Kidney (tissue), 14 donors: ENCODE measurements around the gene ZNF652. TPM values are rescaled to one million over a fixed set of nuclear protein-coding genes. Genes with fewer than 3 reads are reported as not detected.

Experiments
- DNase-seq, 5 donors: peaks; one replicate each; pipeline ENCODE4 v3.0.0-alpha.2; 2013 to 2020
- FAIRE-seq: peaks from 2 replicates; lab custom pipeline; 2012; peaks lifted over from hg19 to GRCh38; lab: Jason Lieb, UNC
- H3K27ac ChIP-seq, 2 donors: one replicate each; pipeline ENCODE4 v1.7.0; 2013; ENCODE audit warnings: low read depth in 2 of 2, low read length in 2 of 2, inconsistent platforms in 1 of 2
- H3K27me3 ChIP-seq: one replicate; pipeline ENCODE4 v1.7.1; 2013; ENCODE audit warnings: low read length, inconsistent platforms; ENCODE audit not compliant: control insufficient read depth, insufficient read depth
- H3K36me3 ChIP-seq, 3 donors: one replicate each; pipeline versions ENCODE4 v1.7.0 to v1.7.1; 2013; ENCODE audit warnings: low read length in 3 of 3, control low read depth in 1 of 3, inconsistent platforms in 1 of 3; ENCODE audit not compliant: insufficient read depth in 3 of 3, control insufficient read depth in 2 of 3
- H3K4me1 ChIP-seq, 3 donors: one replicate each; pipeline versions ENCODE4 v1.7.0 to v1.7.1; 2013; ENCODE audit warnings: low read length in 3 of 3, inconsistent platforms in 1 of 3, low read depth in 1 of 3; ENCODE audit not compliant: control insufficient read depth in 2 of 3, insufficient read depth in 2 of 3
- H3K4me3 ChIP-seq, 3 donors: one replicate each; pipeline versions ENCODE4 v1.7.0 to v1.8.1; 2013; ENCODE audit warnings: low read length in 3 of 3, control low read depth in 1 of 3, inconsistent platforms in 1 of 3
- H3K9ac ChIP-seq, 3 donors: one replicate each; pipeline versions ENCODE4 v1.7.0 to v1.7.1; 2013; ENCODE audit warnings: low read length in 3 of 3, control low read depth in 1 of 3, inconsistent platforms in 1 of 3
- H3K9me3 ChIP-seq, 3 donors: one replicate each; pipeline versions ENCODE4 v1.7.0 to v1.7.1; 2013; ENCODE audit warnings: low read length in 3 of 3, control low read depth in 1 of 3, inconsistent platforms in 1 of 3; ENCODE audit not compliant: control insufficient read depth in 2 of 3, insufficient read depth in 1 of 3
- CTCF ChIP-seq: IDR thresholded peaks from 3 replicates; pipeline ENCODE4 v1.5.1; 2012; ENCODE audit warnings: mild to moderate bottlenecking, moderate library complexity, borderline replicate concordance; ENCODE audit not compliant: insufficient read depth; ENCODE audit errors: extremely low read depth
- intact Hi-C: fragments of 100-400 bp; cut with DNase I; formaldehyde crosslinking; loops from one replicate; pipeline ENCODE4 v1.11.1; 2022
- polyA plus RNA-seq: library from polyadenylated mRNA; stranded (reverse); fragments of 350-450 nt; fragmentation: Illumina TruSeq; extraction: RNeasy Lipid Tissue Mini Kit (QIAGEN cat#74804); gene quantifications from one replicate; pipeline ENCODE4 v1.2.3, GENCODE V29; 2014; ENCODE audit warnings: low read depth, low replicate concordance; ENCODE audit not compliant: insufficient read depth
- total RNA-seq: library from RNA; stranded (reverse); fragmentation: NEBNext Ultra II Directional; extraction: Animal tissue kit (Norgen Biotek cat#: 25700); gene quantifications from one replicate; pipeline ENCODE4 v1.2.1, GENCODE V29; 2021
- donor health status: control.
- donor health status: control.
- donor health status: control.
- donor health status: control.
- donor health status: control.
- donor health status: DM: yes; HTN: yes; CAD: no.
- donor health status: Normal renal cell carcinoma (clear cell type).

ZNF652 gene
- total and polyA plus RNA-seq, 2 donors from 2014 or later, result 30.1 to 49.0 TPM

DNA sequence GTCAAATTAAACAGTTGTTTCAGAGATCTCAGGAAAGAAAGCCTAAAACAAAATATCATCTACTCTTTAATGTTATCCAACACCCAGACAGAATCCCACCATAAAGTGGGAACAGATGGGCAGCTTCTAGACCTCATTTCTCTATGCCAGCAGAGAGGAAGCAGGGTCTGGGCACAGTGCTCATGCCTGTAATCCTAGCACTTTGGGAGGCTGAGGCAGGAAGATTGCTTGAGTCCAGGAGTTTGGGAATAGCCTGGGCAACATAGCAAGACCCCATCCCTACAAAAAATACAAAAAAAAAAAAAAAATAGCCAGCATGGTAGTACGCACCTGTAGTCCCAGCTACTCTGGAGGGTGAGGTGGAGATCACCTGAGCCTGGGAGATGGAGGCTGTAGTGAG lies 13.5 kb upstream of the ZNF652 start:
- H3K27ac ChIP-seq, result no peak overlapping the region
- H3K27me3 ChIP-seq, result no peaks in the 10 kb centered on the region
- TF ChIP-seq CTCF, result no peak
- FAIRE-seq, result no peak
- intact Hi-C loops, result no loop called here
- no peaks in the 10 kb centered on the region for H3K9me3 ChIP-seq
- no peak overlapping the region for H3K9ac ChIP-seq
- DNase-seq, result no peak
- no peaks in the 10 kb centered on the region for H3K4me1 ChIP-seq
- H3K36me3 ChIP-seq, result no peaks in the 10 kb centered on the region
- no peak overlapping the region for H3K4me3 ChIP-seq

- no peak for TF ChIP-seq CTCF
- Histone ChIP-seq H3K27ac (no peak overlapping the region), H3K27me3 (no peaks in the 10 kb centered on the region), H3K36me3 (no peaks in the 10 kb centered on the region), H3K9me3 (no peaks in the 10 kb centered on the region), H3K9ac (no peak overlapping the region), H3K4me3 (no peak overlapping the region), H3K4me1 (no peaks in the 10 kb centered on the region)
- no peak for FAIRE-seq
- no peak for DNase-seq
- intact Hi-C loops, result no loop called here
Measured at GRCh38 chr17:49373115-49373514, 11.1 kb upstream of the ZNF652 start.

DNA sequence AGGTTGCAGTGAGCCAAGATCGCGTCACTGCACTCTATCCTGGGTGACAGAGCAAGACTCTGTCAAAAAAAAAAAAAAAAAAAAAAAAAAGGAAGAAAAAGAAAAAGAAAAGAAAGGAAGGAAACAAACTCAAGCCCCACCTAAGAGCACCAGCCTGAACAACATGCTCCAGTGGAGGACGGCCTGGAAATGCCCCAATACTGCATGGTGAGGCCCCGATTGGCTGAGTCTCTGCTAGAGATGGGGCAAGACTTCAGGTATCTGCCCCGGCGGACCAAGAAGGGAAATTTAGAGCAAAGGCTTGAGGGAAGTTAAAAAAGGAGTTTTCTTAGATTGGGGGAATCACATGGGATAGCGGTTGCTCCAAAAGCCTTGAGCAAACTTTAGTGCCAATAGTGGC lies 10.4 kb upstream of the ZNF652 start:
- no peaks in the 10 kb centered on the region for H3K27me3 ChIP-seq
- TF ChIP-seq CTCF, result no peak
- H3K9me3 ChIP-seq, result no peaks in the 10 kb centered on the region
- intact Hi-C loops, result no loop called here
- H3K4me1 ChIP-seq, result no peaks in the 10 kb centered on the region
- no peak overlapping the region for H3K4me3 ChIP-seq
- DNase-seq (no peak), FAIRE-seq (no peak)
- H3K36me3 ChIP-seq, result no peaks in the 10 kb centered on the region
- no peak overlapping the region for H3K27ac ChIP-seq
- no peak overlapping the region for H3K9ac ChIP-seq
